SK-N-SH (cell line): ENCODE data around the gene PCYT2.

ENCODE experiments used
- CHD2 ChIP-seq: fragments of 150-350 bp; IDR thresholded peaks from 2 replicates; pipeline ENCODE4 v1.6.1; 2018; ENCODE audit warnings: low read length; ENCODE audit not compliant: partially characterized antibody
- EZH2phosphoT487 ChIP-seq: fragments of 200-600 bp; sonication (generic); IDR thresholded peaks from 2 replicates; pipeline ENCODE4 v1.6.1; 2017; ENCODE audit warnings: low read depth, mixed run types, mild to moderate bottlenecking, antibody characterized with exemption, moderate library complexity, borderline replicate concordance
- FOXM1 ChIP-seq: IDR thresholded peaks from 2 replicates; pipeline ENCODE4 v1.4.0; 2012; ENCODE audit warnings: low read depth, mild to moderate bottlenecking
- GABPA ChIP-seq: IDR thresholded peaks from 2 replicates; pipeline ENCODE4 v1.4.0; 2012; ENCODE audit warnings: low read depth, mild to moderate bottlenecking
- TAF1 ChIP-seq: IDR thresholded peaks from 2 replicates; pipeline ENCODE4 v1.6.1; 2012; ENCODE audit warnings: low read depth, mild to moderate bottlenecking, low read length, moderate library complexity, borderline replicate concordance
- TF ChIP-seq, protein P1 (sequence below): fragments of 200-600 bp; sonication (generic); IDR thresholded peaks from 2 replicates; pipeline ENCODE4 v1.6.1; 2017; ENCODE audit warnings: antibody characterized with exemption, mild to moderate bottlenecking, moderate library complexity
- TF ChIP-seq, protein P2 (sequence below): IDR thresholded peaks from 2 replicates; pipeline ENCODE4 v1.4.0; 2012; ENCODE audit warnings: low read depth
- TF ChIP-seq, protein P3 (sequence below): IDR thresholded peaks from 2 replicates; pipeline ENCODE4 v1.4.0; 2012; ENCODE audit warnings: low read depth, borderline replicate concordance

DNA sequence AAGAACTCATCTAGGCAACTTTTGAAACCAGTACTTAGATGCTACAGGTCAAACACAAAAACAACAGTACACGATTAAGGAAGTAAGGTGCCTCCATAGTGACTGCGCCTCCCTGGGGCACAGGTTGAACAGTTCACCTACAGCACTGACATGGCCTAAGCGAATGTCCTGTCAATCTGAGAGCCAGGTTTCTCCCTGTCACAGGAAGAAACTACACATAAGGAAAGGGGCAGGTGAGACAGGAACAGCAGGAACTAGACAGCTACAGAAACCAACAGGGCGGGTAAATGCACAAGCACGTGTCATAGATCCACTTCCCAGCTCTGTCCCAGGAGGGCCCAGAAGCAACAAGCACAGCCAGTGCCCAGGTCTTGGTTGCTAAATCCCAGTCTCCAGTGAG lies 32.1 kb downstream of the PCYT2 start:
- TF ChIP-seq, protein P1, sequence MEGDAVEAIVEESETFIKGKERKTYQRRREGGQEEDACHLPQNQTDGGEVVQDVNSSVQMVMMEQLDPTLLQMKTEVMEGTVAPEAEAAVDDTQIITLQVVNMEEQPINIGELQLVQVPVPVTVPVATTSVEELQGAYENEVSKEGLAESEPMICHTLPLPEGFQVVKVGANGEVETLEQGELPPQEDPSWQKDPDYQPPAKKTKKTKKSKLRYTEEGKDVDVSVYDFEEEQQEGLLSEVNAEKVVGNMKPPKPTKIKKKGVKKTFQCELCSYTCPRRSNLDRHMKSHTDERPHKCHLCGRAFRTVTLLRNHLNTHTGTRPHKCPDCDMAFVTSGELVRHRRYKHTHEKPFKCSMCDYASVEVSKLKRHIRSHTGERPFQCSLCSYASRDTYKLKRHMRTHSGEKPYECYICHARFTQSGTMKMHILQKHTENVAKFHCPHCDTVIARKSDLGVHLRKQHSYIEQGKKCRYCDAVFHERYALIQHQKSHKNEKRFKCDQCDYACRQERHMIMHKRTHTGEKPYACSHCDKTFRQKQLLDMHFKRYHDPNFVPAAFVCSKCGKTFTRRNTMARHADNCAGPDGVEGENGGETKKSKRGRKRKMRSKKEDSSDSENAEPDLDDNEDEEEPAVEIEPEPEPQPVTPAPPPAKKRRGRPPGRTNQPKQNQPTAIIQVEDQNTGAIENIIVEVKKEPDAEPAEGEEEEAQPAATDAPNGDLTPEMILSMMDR = no peak
- TF ChIP-seq FOXM1 (no peak), CHD2 (no peak), EZH2phosphoT487 (no peak), GABPA (no peak), TAF1 (no peak)
- TF ChIP-seq, protein P2, sequence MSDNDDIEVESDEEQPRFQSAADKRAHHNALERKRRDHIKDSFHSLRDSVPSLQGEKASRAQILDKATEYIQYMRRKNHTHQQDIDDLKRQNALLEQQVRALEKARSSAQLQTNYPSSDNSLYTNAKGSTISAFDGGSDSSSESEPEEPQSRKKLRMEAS = no peak
- TF ChIP-seq, protein P3, sequence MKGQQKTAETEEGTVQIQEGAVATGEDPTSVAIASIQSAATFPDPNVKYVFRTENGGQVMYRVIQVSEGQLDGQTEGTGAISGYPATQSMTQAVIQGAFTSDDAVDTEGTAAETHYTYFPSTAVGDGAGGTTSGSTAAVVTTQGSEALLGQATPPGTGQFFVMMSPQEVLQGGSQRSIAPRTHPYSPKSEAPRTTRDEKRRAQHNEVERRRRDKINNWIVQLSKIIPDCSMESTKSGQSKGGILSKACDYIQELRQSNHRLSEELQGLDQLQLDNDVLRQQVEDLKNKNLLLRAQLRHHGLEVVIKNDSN = no peak
